Measurements from ENCODE around the gene TEAD4.

DNA sequence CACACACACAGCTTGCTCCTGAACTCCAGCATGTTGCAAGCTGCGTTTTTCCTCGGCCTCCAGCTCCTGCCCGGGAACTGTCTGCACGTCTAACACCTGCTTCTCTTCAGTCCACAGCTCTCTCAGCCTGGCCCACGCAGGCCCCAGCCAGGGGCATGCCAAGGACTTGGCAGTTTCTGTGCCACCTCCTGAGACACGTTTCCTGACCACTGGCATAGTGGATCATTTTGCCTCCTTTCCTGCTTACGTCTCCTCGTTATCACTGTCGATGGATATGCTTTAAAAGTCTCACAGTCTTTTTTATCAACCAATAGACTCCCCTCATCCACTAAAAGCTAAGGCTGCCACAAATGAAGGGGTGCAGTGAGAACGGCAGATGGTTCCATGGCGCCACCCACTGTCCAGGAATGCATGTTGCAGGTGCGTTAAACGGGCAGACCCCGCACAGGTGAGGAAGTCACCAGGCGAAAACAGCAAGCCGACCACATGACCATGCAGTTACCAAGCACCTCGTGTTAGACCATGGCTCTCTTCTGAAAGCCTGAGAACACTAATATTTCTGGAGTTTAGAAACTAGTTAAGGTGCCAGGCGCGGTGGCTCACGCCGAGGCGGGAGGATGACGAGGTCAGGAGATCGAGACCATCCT, 14.7 kb upstream of the TEAD4 start:
- TF ChIP-seq, protein P1, sequence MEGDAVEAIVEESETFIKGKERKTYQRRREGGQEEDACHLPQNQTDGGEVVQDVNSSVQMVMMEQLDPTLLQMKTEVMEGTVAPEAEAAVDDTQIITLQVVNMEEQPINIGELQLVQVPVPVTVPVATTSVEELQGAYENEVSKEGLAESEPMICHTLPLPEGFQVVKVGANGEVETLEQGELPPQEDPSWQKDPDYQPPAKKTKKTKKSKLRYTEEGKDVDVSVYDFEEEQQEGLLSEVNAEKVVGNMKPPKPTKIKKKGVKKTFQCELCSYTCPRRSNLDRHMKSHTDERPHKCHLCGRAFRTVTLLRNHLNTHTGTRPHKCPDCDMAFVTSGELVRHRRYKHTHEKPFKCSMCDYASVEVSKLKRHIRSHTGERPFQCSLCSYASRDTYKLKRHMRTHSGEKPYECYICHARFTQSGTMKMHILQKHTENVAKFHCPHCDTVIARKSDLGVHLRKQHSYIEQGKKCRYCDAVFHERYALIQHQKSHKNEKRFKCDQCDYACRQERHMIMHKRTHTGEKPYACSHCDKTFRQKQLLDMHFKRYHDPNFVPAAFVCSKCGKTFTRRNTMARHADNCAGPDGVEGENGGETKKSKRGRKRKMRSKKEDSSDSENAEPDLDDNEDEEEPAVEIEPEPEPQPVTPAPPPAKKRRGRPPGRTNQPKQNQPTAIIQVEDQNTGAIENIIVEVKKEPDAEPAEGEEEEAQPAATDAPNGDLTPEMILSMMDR (IDR thresholded peaks at IDR 0.05), result peak; percentile 90
- TF ChIP-seq EZH2phosphoT487 (IDR thresholded peaks at IDR 0.05) (no peak), EZH2 (IDR thresholded peaks at IDR 0.05) (no peak)

All from neural progenitor cell (in vitro differentiated cells).